SJCRH30 (cell line): ENCODE results near the gene LAMTOR2. TPM values are rescaled to one million over a fixed set of nuclear protein-coding genes. Genes with fewer than 3 reads are reported as not detected.

ENCODE experiments used
- DNase-seq, 2 experiments: peaks; one replicate each; pipeline ENCODE4 v3.0.0-alpha.2; 2015 to 2020
- H3K27ac ChIP-seq: fragments of 250-450 bp; sonication (Bioruptor Pico); 2 replicates; pipeline ENCODE4 v1.5.1; 2020; ENCODE audit warnings: mild to moderate bottlenecking, moderate library complexity
- H3K27me3 ChIP-seq: fragments of 250-450 bp; sonication (Bioruptor Pico); 2 replicates; pipeline ENCODE4 v1.5.1; 2020; ENCODE audit warnings: mild to moderate bottlenecking, moderate library complexity
- H3K36me3 ChIP-seq: fragments of 250-450 bp; sonication (Bioruptor Pico); 2 replicates; pipeline ENCODE4 v1.5.1; 2020; ENCODE audit warnings: mild to moderate bottlenecking, moderate library complexity
- H3K4me1 ChIP-seq: fragments of 250-450 bp; sonication (Bioruptor Pico); 2 replicates; pipeline ENCODE4 v1.5.1; 2020; ENCODE audit warnings: mild to moderate bottlenecking, moderate library complexity
- H3K4me3 ChIP-seq: fragments of 250-450 bp; sonication (Bioruptor Pico); 2 replicates; pipeline ENCODE4 v1.5.1; 2020; ENCODE audit warnings: mild to moderate bottlenecking, moderate library complexity
- H3K9me3 ChIP-seq: fragments of 250-450 bp; sonication (Bioruptor Pico); replicated peaks from 2 replicates; pipeline ENCODE4 v1.5.1; 2020; ENCODE audit warnings: mild to moderate bottlenecking, moderate library complexity
- total RNA-seq: library from RNA; depleted of rRNA; stranded (reverse); fragments of >200 nt; shearing (Covaris generic); gene quantifications from 2 replicates; pipeline ENCODE4 v1.2.3, GENCODE V29; 2014; rRNA removed

Gene LAMTOR2
- total RNA-seq, 1 experiment from 2014 or later = 24.8 TPM

GRCh38 chr1:156108057-156108456, 53.5 kb downstream of the LAMTOR2 start:
- DNase-seq = no peak
- H3K27ac ChIP-seq = no peak overlapping the region

More at GRCh38 chr1:156108057-156108456, 53.5 kb downstream of the LAMTOR2 start:
- H3K9me3 ChIP-seq = no peaks in the 10 kb centered on the region
- no peaks in the 10 kb centered on the region for H3K36me3 ChIP-seq
- no peak overlapping the region for H3K4me3 ChIP-seq
- no peaks in the 10 kb centered on the region for H3K27me3 ChIP-seq
- peaks cover 44% of the 10 kb centered on the region for H3K4me1 ChIP-seq

Other genes with a start within 250 kb of the LAMTOR2 start
- gene GON4L, start 197.6 kb upstream of the LAMTOR2 start, total RNA-seq = 22.8 and 25.8 TPM in 2 replicates
- gene SYT11, start 195.2 kb upstream of the LAMTOR2 start, total RNA-seq = 6.8 and 6.9 TPM in 2 replicates
- 19.4 and 26.0 TPM in 2 replicates for gene RIT1, start 143.4 kb upstream of the LAMTOR2 start, total RNA-seq
- 36.4 and 52.1 TPM in 2 replicates for gene KHDC4, start 120.4 kb upstream of the LAMTOR2 start, total RNA-seq
- gene RXFP4, start 113.1 kb upstream of the LAMTOR2 start, total RNA-seq = 0.08 TPM in 1 of 2 replicates, not detected in the other
- 152 and 167 TPM in 2 replicates for gene ARHGEF2, start 76.2 kb upstream of the LAMTOR2 start, total RNA-seq
- gene SSR2, start 33.8 kb upstream of the LAMTOR2 start, total RNA-seq = 170 and 183 TPM in 2 replicates
- 34.4 and 36.5 TPM in 2 replicates for gene UBQLN4, start 984 bp upstream of the LAMTOR2 start, total RNA-seq
- not detected in 2 replicates for gene RAB25, start 6.4 kb downstream of the LAMTOR2 start, total RNA-seq
- gene MEX3A, start 27.7 kb downstream of the LAMTOR2 start, total RNA-seq = 21.8 and 22.3 TPM in 2 replicates
- 113 and 114 TPM in 2 replicates for gene LMNA, start 59.9 kb downstream of the LAMTOR2 start, total RNA-seq
- gene SEMA4A, start 98.8 kb downstream of the LAMTOR2 start, total RNA-seq = 1.2 and 2.1 TPM in 2 replicates
- 12.3 and 12.9 TPM in 2 replicates for gene SLC25A44, start 139.3 kb downstream of the LAMTOR2 start, total RNA-seq
- gene PMF1, start 158.2 kb downstream of the LAMTOR2 start, total RNA-seq = 59.7 and 63.5 TPM in 2 replicates
- 0.18 and 0.38 TPM in 2 replicates for gene BGLAP, start 187.4 kb downstream of the LAMTOR2 start, total RNA-seq
- gene PAQR6, start 193.3 kb downstream of the LAMTOR2 start, total RNA-seq = 1.2 and 1.7 TPM in 2 replicates
- gene SMG5, start 228.0 kb downstream of the LAMTOR2 start, total RNA-seq = 70.3 and 74.2 TPM in 2 replicates
- gene TMEM79, start 229.5 kb downstream of the LAMTOR2 start, total RNA-seq = 2.6 and 2.7 TPM in 2 replicates
- gene GLMP, start 240.9 kb downstream of the LAMTOR2 start, total RNA-seq = 4.7 and 6.1 TPM in 2 replicates
- gene VHLL, start 244.5 kb downstream of the LAMTOR2 start, total RNA-seq = 0.63 TPM in 1 of 2 replicates, not detected in the other